ENCODE results near the gene DHRSX.

- TF ChIP-seq YY1 (IDR thresholded peaks at IDR 0.05; ENCODE audit: insufficient read depth, insufficient read length) (no peak), ZNF274 (IDR thresholded peaks at IDR 0.05; ENCODE audit: low read depth, low read length) (no peak), SUZ12 (IDR thresholded peaks at IDR 0.05; ENCODE audit: extremely low read depth, insufficient read depth, insufficient read length) (no peak)
Observed at GRCh38 chrX:2284601-2285000, 216.2 kb downstream of the DHRSX start.
